Ureter (tissue), 1 donor: ENCODE results near the gene BCAS3. TPM values are rescaled to one million over a fixed set of nuclear protein-coding genes. Genes with fewer than 3 reads are reported as not detected.
A peak's percentile ranks its signal among the peaks of the same experiment; 100 is the strongest.

ENCODE experiments used
- DNase-seq: peaks from one replicate; pipeline ENCODE4 v3.0.0-alpha.2; 2020; ENCODE audit warnings: low spot score
- total RNA-seq: library from RNA; stranded (reverse); gene quantifications from one replicate; pipeline ENCODE4 v1.2.4, GENCODE V29; 2023
- donor health status: DM: yes; HTN: yes; CAD: no.

BCAS3 gene
- total RNA-seq, 1 donor from 2014 or later, result 57.9 TPM

GRCh38 chr17:61251939-61252865 lies 574.6 kb downstream of the BCAS3 start:
- peak; percentile 89 for DNase-seq

GRCh38 chr17:61253362-61253761 lies 575.7 kb downstream of the BCAS3 start:
- DNase-seq, result no peak

GRCh38 chr17:61253937-61254574 lies 576.4 kb downstream of the BCAS3 start:
- DNase-seq, result no peak

DNA sequence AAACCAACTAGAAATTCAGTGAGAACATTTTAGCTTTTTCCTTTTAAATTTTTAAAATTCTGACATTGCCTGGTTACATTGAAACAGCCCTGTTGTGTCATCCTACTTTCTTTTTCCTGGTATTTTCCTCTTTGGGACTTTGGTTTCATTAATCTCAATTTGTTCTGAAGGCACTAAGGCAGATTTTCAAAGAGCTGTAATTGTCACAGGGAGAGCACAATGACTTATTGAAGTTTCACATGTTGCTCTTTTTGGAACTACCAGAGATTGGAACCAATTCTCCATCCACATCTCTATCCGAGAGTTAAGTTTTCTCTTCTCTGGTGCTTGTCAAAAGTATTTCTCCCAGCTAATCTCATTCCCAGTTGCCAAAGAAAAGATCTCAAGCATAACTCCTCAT lies 577.3 kb downstream of the BCAS3 start:
- DNase-seq, result no peak

DNA sequence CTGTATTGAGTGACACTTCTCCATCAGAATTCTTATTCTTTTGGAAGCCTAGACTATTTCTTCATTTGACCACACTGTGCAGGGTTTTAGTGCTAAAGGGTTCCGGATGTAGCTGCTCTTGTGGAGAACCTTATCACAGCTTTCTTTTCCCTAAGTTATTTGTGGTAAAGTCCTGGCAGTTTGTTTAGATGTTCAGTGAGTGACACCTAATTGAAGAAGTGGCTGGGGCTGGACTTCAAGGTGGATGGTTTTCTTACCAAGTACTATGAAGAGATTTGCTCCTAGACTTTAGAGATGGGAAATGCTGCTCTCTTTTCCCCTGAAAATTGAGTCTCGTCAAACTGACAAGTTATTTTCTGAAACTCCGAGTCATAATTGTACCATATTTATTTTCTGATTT lies 578.0 kb downstream of the BCAS3 start:
- no peak for DNase-seq

DNA sequence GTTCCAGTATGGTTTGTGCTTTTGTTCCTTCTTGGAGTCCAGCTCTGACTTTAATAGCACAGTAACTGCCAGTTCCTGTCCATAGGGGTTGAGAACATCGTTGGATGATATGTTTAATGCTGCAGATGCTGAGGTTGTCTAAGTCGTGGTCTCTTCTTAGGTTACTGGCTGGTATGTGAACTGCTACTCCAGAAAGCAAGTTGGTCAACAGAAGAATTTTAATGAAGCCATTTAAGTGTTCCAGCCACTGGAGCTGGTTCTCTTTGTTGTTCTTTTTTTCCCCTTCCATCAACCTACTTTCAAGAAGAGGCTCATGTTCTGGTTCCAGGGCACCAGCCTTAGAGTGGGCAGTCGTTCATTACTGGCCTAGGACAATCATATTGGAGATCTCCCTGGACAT lies 581.7 kb downstream of the BCAS3 start:
- DNase-seq, result no peak

- DNase-seq, result no peak
Measured at GRCh38 chr17:61260071-61260797, 582.6 kb downstream of the BCAS3 start.

GRCh38 chr17:61261001-61261637 lies 583.5 kb downstream of the BCAS3 start:
- no peak for DNase-seq

GRCh38 chr17:61265397-61265796 lies 587.7 kb downstream of the BCAS3 start:
- DNase-seq, result no peak

DNA sequence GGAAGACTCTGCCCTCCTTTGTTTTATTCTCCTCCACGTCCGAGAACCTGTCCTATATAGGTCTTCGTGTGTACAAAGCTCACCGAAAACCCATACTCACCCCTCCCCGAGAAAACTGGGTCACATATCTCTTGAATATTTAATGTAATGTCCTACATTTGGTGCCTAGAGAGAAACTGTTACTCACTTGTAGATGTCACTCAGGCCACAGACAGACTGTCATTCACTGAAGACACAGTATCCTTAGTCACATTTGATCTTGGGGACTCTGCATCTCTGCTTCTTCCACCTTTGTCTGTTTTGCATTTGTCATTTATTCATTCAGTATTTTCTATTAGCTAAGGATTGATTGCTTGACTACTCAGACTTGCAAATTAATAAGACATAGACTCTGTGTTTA lies 590.2 kb downstream of the BCAS3 start:
- no peak for DNase-seq

DNA sequence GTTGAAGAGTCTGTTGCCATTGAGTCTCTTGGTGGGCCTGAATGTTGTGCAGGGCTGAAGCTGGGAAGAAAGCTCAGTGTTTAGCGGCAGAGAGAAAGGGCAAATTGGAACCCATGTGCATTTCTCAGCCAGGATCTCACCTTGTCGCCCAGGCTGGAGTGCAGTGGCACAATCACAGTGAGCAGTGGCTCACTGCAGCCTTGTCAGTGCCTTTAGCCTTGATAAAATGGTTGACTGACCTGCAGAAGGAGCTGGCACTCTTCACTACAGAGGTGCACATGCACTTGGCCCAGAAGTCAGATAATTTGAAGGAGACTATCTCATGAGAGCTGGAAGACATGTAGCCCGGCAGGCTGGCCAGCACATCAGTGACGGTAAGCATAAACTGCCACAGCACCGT lies 597.7 kb downstream of the BCAS3 start:
- DNase-seq, result no peak

DNA sequence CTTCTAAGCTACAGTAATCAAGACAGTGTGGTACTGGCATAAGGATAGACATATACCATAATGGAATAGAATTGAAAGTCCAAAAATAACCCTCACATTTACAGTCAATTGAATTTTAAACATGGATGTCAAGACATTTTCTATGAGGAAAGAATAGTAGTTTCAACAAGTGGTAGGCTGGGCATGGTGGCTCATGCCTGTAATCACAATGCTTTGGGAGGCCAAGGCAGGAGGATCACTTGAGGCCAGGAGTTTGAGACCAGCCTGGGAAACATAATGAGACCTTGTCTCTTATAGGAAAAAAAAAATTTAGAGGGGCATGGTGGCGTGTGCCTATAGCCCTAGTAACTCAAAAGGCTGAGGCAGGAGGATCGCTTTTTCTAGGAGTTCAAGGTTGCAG lies 599.2 kb downstream of the BCAS3 start:
- no peak for DNase-seq

DNA sequence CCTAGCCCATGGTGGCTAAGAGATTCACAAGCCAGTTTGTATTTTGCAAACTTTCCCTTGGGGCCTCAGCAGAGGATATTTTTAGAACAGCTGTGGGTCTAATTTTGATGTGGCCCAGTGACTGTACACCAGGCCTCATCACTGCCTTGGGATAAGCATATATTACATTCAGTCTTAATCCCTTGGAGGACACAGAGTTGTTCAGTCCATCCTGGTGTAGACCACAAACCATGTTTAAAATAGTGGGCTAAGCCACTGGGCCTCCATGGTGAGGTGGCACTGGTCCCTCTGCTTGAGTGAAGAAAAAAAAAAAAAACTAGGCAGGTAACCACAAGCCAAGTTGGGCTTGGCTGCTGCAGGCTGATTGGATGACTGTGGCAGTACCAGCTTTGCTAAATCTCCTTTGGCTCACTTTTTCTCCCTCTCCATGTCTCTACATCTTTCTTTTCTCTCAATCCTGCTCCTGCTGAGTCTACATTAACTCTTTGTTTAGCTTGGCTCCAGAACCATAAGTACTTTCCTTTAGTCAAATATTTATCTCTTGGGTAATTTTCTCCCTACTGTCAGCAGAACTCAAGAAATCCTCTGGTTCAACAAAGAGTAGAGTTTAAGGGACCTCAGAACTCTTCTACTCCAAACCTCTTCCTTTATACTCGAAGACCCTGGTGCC lies 602.0 kb downstream of the BCAS3 start:
- no peak for DNase-seq

DNA sequence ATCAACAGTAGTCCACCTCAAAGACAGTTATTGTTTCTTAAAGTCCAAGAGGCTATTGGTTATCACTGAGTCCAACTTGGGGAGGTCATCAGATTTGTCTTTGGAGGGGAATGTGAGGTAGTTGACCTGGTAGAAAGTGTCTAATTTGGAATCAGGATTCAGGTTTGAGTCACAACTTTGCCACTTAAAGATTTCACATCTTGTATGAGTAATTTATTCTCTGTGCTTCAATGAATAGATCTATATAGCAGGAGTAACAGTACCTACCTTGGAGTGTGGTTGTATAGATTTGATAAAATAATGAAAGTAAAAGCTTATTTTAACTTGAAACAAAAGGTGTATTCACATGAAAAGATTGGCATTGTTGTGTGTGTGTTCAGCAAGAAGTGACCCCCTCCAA lies 602.7 kb downstream of the BCAS3 start:
- DNase-seq, result no peak

- no peak for DNase-seq
Measured at GRCh38 chr17:61280851-61281250, 603.2 kb downstream of the BCAS3 start.

DNA sequence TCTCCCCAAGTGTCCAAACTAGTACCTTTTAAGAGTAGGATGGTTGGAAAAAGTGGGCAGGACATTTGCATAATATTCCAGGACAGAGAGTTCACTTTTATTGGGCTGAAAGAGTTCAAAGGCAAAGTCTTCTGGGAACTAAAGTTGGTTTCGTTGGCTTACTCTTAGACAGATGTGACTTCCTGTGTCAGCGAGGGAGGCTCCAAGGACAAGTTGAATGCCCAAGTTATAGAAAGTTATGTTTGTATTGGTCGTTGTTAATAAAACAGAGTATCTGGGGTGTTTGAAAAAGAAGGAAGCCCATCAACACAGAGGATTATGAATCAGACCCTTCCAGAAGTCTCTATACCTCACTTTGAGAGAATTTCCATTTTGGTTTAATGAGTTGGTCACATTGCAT lies 604.7 kb downstream of the BCAS3 start:
- DNase-seq, result no peak

DNA sequence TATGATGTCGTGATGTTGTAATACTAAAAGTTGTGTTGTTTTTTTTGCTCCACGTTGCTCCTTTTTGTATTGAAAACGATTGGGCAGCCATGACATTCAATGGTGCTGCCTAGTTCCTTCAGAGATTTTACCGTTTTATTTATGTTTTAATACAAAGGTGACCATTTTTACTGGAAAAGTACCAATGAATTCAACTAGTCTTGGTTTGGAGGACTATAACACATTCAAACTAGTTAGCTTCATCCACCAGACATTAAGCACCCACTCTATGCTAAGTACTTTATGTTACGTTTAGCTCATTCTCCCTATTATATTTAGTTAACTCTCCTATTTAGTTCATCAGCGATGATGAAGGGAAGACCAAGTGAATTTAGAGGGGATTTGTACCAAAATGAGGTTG lies 605.4 kb downstream of the BCAS3 start:
- no peak for DNase-seq

GRCh38 chr17:61284174-61284573 lies 606.5 kb downstream of the BCAS3 start:
- DNase-seq, result no peak

DNA sequence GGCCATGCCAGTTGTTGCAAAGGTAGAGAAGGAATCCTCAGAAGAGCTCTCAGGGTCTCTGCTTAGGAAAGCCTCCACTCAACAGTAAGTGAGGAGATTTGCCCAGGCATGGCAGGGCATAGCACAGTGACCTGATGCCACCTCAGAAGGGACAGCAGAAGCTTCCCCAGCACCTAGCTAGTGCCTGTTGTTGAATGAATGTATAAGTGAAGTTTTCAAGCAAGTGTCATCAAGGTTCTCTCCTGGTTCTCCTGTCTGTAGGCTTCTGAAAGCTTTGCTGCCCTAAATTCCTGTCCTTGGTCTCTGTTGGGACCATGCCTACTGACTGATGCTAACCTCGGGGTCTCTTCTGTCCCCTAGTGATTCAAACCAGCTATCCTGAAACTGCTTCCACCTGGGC lies 607.1 kb downstream of the BCAS3 start:
- no peak for DNase-seq

GRCh38 chr17:61285526-61286320 lies 608.1 kb downstream of the BCAS3 start:
- DNase-seq, result no peak

- no peak for DNase-seq
Measured at GRCh38 chr17:61286449-61286848, 608.8 kb downstream of the BCAS3 start.
